Lung (tissue), 12 donors: ENCODE data around the gene C10orf67. TPM values are rescaled to one million over a fixed set of nuclear protein-coding genes. Genes with fewer than 3 reads are reported as not detected.
A peak's percentile ranks its signal among the peaks of the same experiment; 100 is the strongest.

Experiments used
- ATAC-seq: fragments of 200-7000 bp; cut with Tn5 transposase; one replicate; pipeline ENCODE4 v1.9.1; 2020; ENCODE audit warnings: moderate number of reproducible peaks; ENCODE audit not compliant: insufficient read depth, low FRiP score
- DNase-seq, 3 donors: peaks; one replicate each; pipeline ENCODE4 v3.0.0-alpha.2; 2013 to 2017
- H3K27ac ChIP-seq, 2 donors: one replicate each; pipeline ENCODE4 v1.5.1; 2013; ENCODE audit warnings: mild to moderate bottlenecking in 2 of 2, moderate library complexity in 2 of 2, control low read depth in 1 of 2, inconsistent platforms in 1 of 2, low read depth in 1 of 2, low read length in 1 of 2
- H3K27me3 ChIP-seq, 3 donors: one replicate each; pipeline ENCODE4 v1.5.1; 2013; ENCODE audit warnings: low read length in 2 of 3; ENCODE audit not compliant: control insufficient read depth in 3 of 3, insufficient read depth in 3 of 3
- H3K36me3 ChIP-seq, 4 donors: one replicate each; pipeline ENCODE4 v1.5.1; 2013; ENCODE audit warnings: low read length in 4 of 4, mild to moderate bottlenecking in 1 of 4, moderate library complexity in 1 of 4; ENCODE audit not compliant: control insufficient read depth in 4 of 4, insufficient read depth in 4 of 4
- H3K4me1 ChIP-seq, 5 donors: one replicate each; pipeline ENCODE4 v1.5.1; 2013; ENCODE audit warnings: low read length in 5 of 5, mild to moderate bottlenecking in 2 of 5, moderate library complexity in 1 of 5; ENCODE audit not compliant: control insufficient read depth in 5 of 5, insufficient read depth in 5 of 5
- H3K4me3 ChIP-seq: one replicate; pipeline ENCODE4 v1.5.1; 2013; ENCODE audit warnings: mild to moderate bottlenecking, control low read depth, moderate library complexity
- H3K9ac ChIP-seq, 2 donors: one replicate each; pipeline ENCODE4 v1.5.1; 2013; ENCODE audit warnings: low read length in 2 of 2, control low read depth in 1 of 2; ENCODE audit not compliant: insufficient read depth in 1 of 2
- H3K9me3 ChIP-seq, 4 donors: one replicate each; pipeline ENCODE4 v1.5.1; 2013; ENCODE audit warnings: low read length in 3 of 4, mild to moderate bottlenecking in 1 of 4, moderate library complexity in 1 of 4; ENCODE audit not compliant: control insufficient read depth in 4 of 4, insufficient read depth in 3 of 4
- CTCF ChIP-seq: IDR thresholded peaks from 2 replicates; pipeline ENCODE4 v1.5.1; 2012; ENCODE audit warnings: mild to moderate bottlenecking; ENCODE audit errors: control extremely low read depth, extremely low read depth
- WGBS, 2 donors: extraction: QIAGEN DNeasy Blood & Tissue Kit; methylation state at CpG; one replicate each; pipeline ENCODE4 v1.1.7; 2013; 5-methylcytosine and 5-hydroxymethylcytosine counted together
- polyA plus RNA-seq, 2 donors: library from polyadenylated mRNA; stranded (reverse); fragments of 200-250 nt; gene quantifications; one replicate each; pipeline ENCODE4 v1.2.1, GENCODE V29; 2013
- total RNA-seq, 2 donors: library from RNA; depleted of rRNA in 1 of 2; stranded (reverse); fragments of >200 nt in 1 of 2; gene quantifications; one replicate each; pipeline ENCODE4 v1.2.1, GENCODE V29; 2014 to 2021
- donor health status: control.
- donor health status: control.
- donor health status: Bipolar disorder and iron deficiency.
- donor health status: healthy.
- donor health status: DM: yes; HTN: yes; CAD: no.

The C10orf67 gene
- total and polyA plus RNA-seq, 4 donors = 0.33 to 2.3 (median 0.91) TPM

GRCh38 chr10:23361665-23362064 lies 17.1 kb upstream of the C10orf67 start:
- no peaks in the 10 kb centered on the region for H3K36me3 ChIP-seq
- H3K27me3 ChIP-seq = no peaks in the 10 kb centered on the region
- DNase-seq (no peak), ATAC-seq (no peak)
- H3K4me3 ChIP-seq = no peak overlapping the region
- no peaks in the 10 kb centered on the region for H3K4me1 ChIP-seq
- no peak for TF ChIP-seq CTCF
- H3K27ac ChIP-seq = no peak overlapping the region
- no peaks in the 10 kb centered on the region for H3K9me3 ChIP-seq
- WGBS, 2 donors = 89 to 94% methylated on average over 2 of the region's 2 CpGs
- no peak overlapping the region for H3K9ac ChIP-seq

- WGBS, 2 donors = 88% methylated on average over 8 of the region's 8 CpGs
- Histone ChIP-seq H3K27ac (peak overlapping the region in 1 of 2 donors; percentile 28), H3K4me3 (no peak overlapping the region), H3K4me1 (no peaks in the 10 kb centered on the region), H3K27me3 (no peaks in the 10 kb centered on the region), H3K9me3 (no peaks in the 10 kb centered on the region), H3K9ac (no peak overlapping the region), H3K36me3 (no peaks in the 10 kb centered on the region)
- ATAC-seq = no peak
- no peak for DNase-seq
- TF ChIP-seq CTCF = no peak
Observed at GRCh38 chr10:23359692-23360380, 15.2 kb upstream of the C10orf67 start.

GRCh38 chr10:23358357-23358756 lies 13.8 kb upstream of the C10orf67 start:
- ATAC-seq = no peak

More at GRCh38 chr10:23358357-23358756, 13.8 kb upstream of the C10orf67 start:
- WGBS, 2 donors = 82 to 88% methylated on average over 2 of the region's 2 CpGs
- DNase-seq = no peak
- Histone ChIP-seq H3K4me1 (no peaks in the 10 kb centered on the region), H3K27me3 (no peaks in the 10 kb centered on the region), H3K4me3 (no peak overlapping the region), H3K27ac (no peak overlapping the region), H3K36me3 (no peaks in the 10 kb centered on the region), H3K9me3 (no peaks in the 10 kb centered on the region), H3K9ac (no peak overlapping the region)
- no peak for TF ChIP-seq CTCF
